Measurements from ENCODE around the gene CD3D. TPM values are rescaled to one million over a fixed set of nuclear protein-coding genes. Genes with fewer than 3 reads are reported as not detected.

CD3D gene
- total and polyA plus RNA-seq, 2 donors (not counting 3 experiments of a cell fraction or from before 2014, with no cell fraction given): not detected

- intact Hi-C loops (cut with micrococcal nuclease): no loop called here
- ChIA-PET CTCF (interaction anchor here (1.4 kb wide), 1 partner anchor 22 kb away, joined by 8 read pairs; no protein-coding TSS in a partner anchor), POLR2A (interaction anchor here (0.7 kb wide), 1 partner anchor 39 kb away, joined by 7 read pairs; no protein-coding TSS in a partner anchor)
- Histone ChIP-seq H3K4me3 (replicated peaks in 1 of 3; ENCODE audit: insufficient read depth in 1 of 3, low read depth in 1 of 3, low read length in 3 of 3) (no peak overlapping the region), H2AFZ (ENCODE audit: low read depth, low read length) (no peak overlapping the region), H3K79me2 (ENCODE audit: control insufficient read depth, insufficient read depth, low read length) (no peaks in the 10 kb centered on the region), H3K9me1 (replicated peaks; ENCODE audit: control insufficient read depth, extremely low read depth, insufficient read depth, low read length) (no peaks in the 10 kb centered on the region), H3K27me3 (ENCODE audit: control insufficient read depth in 2 of 2, insufficient read depth in 2 of 2, low read length in 2 of 2) (peaks cover 9 to 14% of the 10 kb centered on the region in 2 experiments), H3K4me2 (ENCODE audit: insufficient read depth, low read length) (no peak overlapping the region), H4K20me1 (replicated peaks; ENCODE audit: control insufficient read depth, extremely low read depth, insufficient read depth, low read length) (peaks cover 2% of the 10 kb centered on the region), H3K9me3 (replicated peaks; ENCODE audit: control insufficient read depth, insufficient read depth, low read length) (no peaks in the 10 kb centered on the region), H3K9ac (replicated peaks; ENCODE audit: extremely low read depth, insufficient read depth, low read length) (no peak overlapping the region), H3K27ac (ENCODE audit: insufficient read depth, low read depth, low read length) (no peak overlapping the region), H3K4me1 (ENCODE audit: control insufficient read depth, extremely low read depth, insufficient read depth, low read length) (no peaks in the 10 kb centered on the region), H3K36me3 (ENCODE audit: control insufficient read depth in 2 of 2, extremely low read depth in 1 of 2, insufficient read depth in 2 of 2, low read length in 2 of 2) (no peaks in the 10 kb centered on the region)
- FAIRE-seq (no peak), DNase-seq (ENCODE audit: low read depth, low spot score) (no peak)
- TF ChIP-seq CTCF (IDR thresholded peaks at IDR 0.05; ENCODE audit: extremely low read depth in 1 of 2, insufficient read depth in 1 of 2, low read depth in 1 of 2, low read length in 2 of 2) (no peak), POLR2AphosphoS5 (IDR thresholded peaks at IDR 0.05; ENCODE audit: insufficient read depth, low read depth, low read length) (no peak), MYC (IDR thresholded peaks at IDR 0.05; ENCODE audit: low read depth, low read length) (no peak), EZH2 (IDR thresholded peaks at IDR 0.05; ENCODE audit: borderline replicate concordance, low read depth, low read length, severe bottlenecking) (no peak), MAX (IDR thresholded peaks at IDR 0.05; ENCODE audit: insufficient read depth, insufficient read length) (no peak), POLR2A (IDR thresholded peaks at IDR 0.05; ENCODE audit: low read depth, low read length) (no peak), GATA2 (IDR thresholded peaks at IDR 0.05; ENCODE audit: insufficient read depth, insufficient read length, low read depth, low read length) (no peak), FOS (IDR thresholded peaks at IDR 0.05; ENCODE audit: borderline replicate concordance, insufficient read depth, low read length) (no peak)
- BruUV-seq (replicated peaks): no TSS peak
- dilution Hi-C loops (cut with MboI; ENCODE audit: extremely low pct_ligation_motif_present, low sequenced_read_pairs): no loop called here
Measured at GRCh38 chr11:118318124-118318523, 24.4 kb downstream of the CD3D start.
